ENCODE measurements around the gene RAP1GAP. TPM values are rescaled to one million over a fixed set of nuclear protein-coding genes. Genes with fewer than 3 reads are reported as not detected.

Gene RAP1GAP
- total and polyA plus RNA-seq, 2 of the 13 experiments (the other 11 are each of a cell fraction or from before 2014, with no cell fraction given) = 11.9 to 37.5 TPM

- peak; percentile 32 for ATAC-seq
- intact Hi-C loops (cut with micrococcal nuclease; ENCODE audit: unreplicated experiment) = no loop called here
- CTCF ChIA-PET (ENCODE audit: low intra/inter-chr PET ratio, low total read pairs) = no interaction called here
- TF ChIP-seq ZHX2 (IDR thresholded peaks at IDR 0.05; ENCODE audit: low read depth) (no peak), ZHX2 (CRISPR knock-in tag; IDR thresholded peaks at IDR 0.05; ENCODE audit: borderline replicate concordance) (no peak), KMT2B (CRISPR knock-in tag; IDR thresholded peaks at IDR 0.05) (no peak), ZNF501 (CRISPR knock-in tag; IDR thresholded peaks at IDR 0.05) (no peak), ZNF547 (CRISPR knock-in tag; IDR thresholded peaks at IDR 0.05) (0 out of 2 replicates have a peak, but pooled peaks have one; percentile 22), ZNF33B (CRISPR knock-in tag; IDR thresholded peaks at IDR 0.05) (no peak), E2F2 (CRISPR knock-in tag; IDR thresholded peaks at IDR 0.05; ENCODE audit: borderline replicate concordance) (no peak), ZNF24 (IDR thresholded peaks at IDR 0.05) (no peak), HNF1A (IDR thresholded peaks at IDR 0.05; ENCODE audit: low read depth) (no peak), HNF1A (CRISPR knock-in tag; IDR thresholded peaks at IDR 0.05; ENCODE audit: borderline replicate concordance) (no peak), RAD51 (IDR thresholded peaks at IDR 0.05; ENCODE audit: borderline replicate concordance) (no peak), ZSCAN25 (CRISPR knock-in tag; IDR thresholded peaks at IDR 0.05) (no peak), ZSCAN29 (CRISPR knock-in tag; conservative IDR thresholded peaks at IDR 0.05) (no peak)
Measured at GRCh38 chr1:21567241-21568005, 101.7 kb downstream of the RAP1GAP start.

More at GRCh38 chr1:21567241-21568005, 101.7 kb downstream of the RAP1GAP start:
- H2AFZ ChIP-seq (ENCODE audit: low read length) = no peak overlapping the region
- in situ Hi-C loops (cut with HindIII; ENCODE audit: extremely low pct_ligation_motif_present, low pct_unique_long_range_greater_than_20kb) = loop anchor here (5.0 kb wide), 1 partner anchor 55 kb away; no protein-coding TSS in a partner anchor
- BruUV-seq (replicated peaks) = no TSS peak
- WGBS (ENCODE audit: low lambda C conversion rate) = 36% methylated on average over 18 of the region's 24 CpGs
- H3K79me2 ChIP-seq (ENCODE audit: insufficient read depth, low read length) = no peaks in the 10 kb centered on the region
- DNase-seq (ENCODE audit: low spot score) (no peak), FAIRE-seq (no peak)
- peaks cover 25% of the 10 kb centered on the region for H3K4me1 ChIP-seq (ENCODE audit: insufficient read depth, low read length)
- POLR2A ChIA-PET = no interaction called here
- no peak overlapping the region; the same call in 1 of the 2 replicates for H3K4me2 ChIP-seq (ENCODE audit: low read depth, low read length)
- no peak overlapping the region for H3K27ac ChIP-seq (ENCODE audit: extremely low read length, insufficient read depth, low read length)
- no peaks in the 10 kb centered on the region for H4K20me1 ChIP-seq (ENCODE audit: insufficient read depth, low read length)
- no peaks in the 10 kb centered on the region for H3K9me3 ChIP-seq (ENCODE audit: low read length)
- H3K9ac ChIP-seq (ENCODE audit: insufficient read depth, low read depth, low read length) = no peak overlapping the region
- H3K4me3 ChIP-seq (replicated peaks in 1 of 3; ENCODE audit: insufficient read depth in 1 of 3, low read depth in 2 of 3, low read length in 3 of 3) = no peak overlapping the region
- H3K36me3 ChIP-seq (replicated peaks in 1 of 2; ENCODE audit: control insufficient read depth in 1 of 2, insufficient read depth in 2 of 2, low read length in 2 of 2) = no peaks in the 10 kb centered on the region
- peaks cover 8 to 69% of the 10 kb centered on the region in 2 experiments for H3K27me3 ChIP-seq (ENCODE audit: control insufficient read depth in 1 of 2, insufficient read depth in 2 of 2, low read length in 2 of 2)

Data from HepG2 (cell line).